GM21367 (cell line): ENCODE data around the gene ZSWIM5.
"Not testable (repeated sequence)": the region's sequence is repeated elsewhere in the genome, so short reads cannot be mapped to it uniquely, and the experiment has no call there.

Source experiments
- ATAC-seq: cut with Tn5 transposase; IDR thresholded peaks from one replicate; pipeline ENCODE4 v1.9.1; 2021; ENCODE audit not compliant: unreplicated experiment

The ZSWIM5 gene

DNA sequence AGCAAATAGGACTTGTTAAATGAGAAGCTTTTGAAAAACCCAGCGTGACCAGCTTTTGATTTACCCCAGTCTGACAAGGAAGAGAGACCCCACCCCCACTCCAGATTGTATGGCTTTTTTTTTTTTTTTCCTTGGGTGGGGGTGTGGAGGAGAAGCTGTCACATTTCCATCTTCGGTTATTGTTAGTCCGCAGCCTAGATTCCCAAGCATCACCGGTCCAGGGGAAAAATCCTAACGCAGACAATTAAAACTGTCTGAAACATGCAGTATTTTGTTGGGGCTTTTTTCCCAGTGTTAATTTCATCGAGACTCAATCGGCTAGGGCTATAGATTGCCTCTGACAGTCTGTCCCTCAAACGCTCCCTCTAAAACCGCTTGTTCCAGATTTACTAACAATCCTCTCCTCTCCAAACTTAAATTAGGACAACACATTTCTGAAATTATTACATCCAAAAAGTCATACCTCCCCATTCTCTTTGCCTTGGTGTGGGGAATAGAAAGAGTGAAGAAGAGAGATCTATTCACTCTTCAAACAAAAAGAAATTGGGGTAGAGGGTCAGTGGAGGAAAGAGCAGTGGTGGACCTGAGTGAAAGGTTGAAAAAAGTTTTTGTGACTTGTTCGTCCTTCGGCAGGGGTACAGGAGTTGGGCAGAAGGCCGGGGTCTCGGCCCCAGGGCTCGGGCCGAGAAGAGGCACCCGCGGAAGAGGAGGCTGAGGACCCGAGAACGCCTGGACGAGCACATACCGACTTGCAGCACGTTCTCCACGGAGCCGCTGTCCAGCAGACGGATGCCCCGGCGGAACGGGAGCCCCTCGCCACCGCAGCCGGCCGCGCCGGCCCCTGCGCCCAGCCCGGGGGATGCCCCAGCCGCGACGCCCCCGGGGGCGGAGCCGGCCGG is 1.1 kb downstream of the ZSWIM5 start:
- ATAC-seq: peak; percentile 7

DNA sequence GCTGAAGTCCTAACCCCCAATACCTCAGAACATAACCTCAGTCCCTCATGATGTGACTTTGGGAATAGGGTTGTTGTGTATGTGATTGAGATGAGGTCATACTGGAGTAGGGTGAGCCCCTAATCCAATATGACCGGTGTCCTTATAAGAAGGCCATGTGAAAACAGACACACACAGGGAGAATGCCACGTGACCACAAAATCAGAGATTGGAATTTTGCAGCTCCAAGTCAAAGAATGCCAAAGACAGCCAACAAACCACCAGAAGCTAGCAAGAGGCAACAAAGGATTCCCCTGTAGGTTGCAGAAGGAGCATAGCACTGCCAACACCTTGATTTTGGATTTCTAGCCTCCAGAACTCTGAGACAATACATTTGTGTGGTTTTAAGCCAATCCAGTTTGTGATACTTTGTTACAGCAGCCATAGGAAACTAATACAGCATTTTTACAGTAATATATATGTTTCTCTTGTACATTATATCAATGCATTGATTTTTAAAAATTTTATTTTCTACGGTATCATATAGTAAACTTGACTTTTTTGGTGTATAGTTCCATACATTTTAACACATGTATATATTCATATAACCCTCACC is 5.4 kb downstream of the ZSWIM5 start:
- no peak for ATAC-seq

DNA sequence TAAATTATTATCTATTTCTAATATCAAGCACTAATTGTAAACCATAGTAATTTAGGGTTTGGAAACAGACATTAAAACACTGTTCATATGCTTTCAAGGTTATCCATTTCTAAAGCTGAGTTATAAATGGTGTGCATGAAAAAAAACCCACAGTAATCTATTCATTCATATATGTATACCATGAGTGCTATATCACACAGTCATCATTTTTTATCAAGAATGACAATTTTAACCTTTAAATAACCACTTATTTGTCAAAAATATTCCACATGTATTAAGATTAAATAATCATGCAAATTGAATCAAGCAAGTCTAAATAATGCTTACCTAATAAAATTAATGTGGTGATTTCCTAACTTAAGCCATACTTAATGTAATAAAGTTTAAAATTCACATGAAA is 6.0 kb downstream of the ZSWIM5 start:
- no peak for ATAC-seq

DNA sequence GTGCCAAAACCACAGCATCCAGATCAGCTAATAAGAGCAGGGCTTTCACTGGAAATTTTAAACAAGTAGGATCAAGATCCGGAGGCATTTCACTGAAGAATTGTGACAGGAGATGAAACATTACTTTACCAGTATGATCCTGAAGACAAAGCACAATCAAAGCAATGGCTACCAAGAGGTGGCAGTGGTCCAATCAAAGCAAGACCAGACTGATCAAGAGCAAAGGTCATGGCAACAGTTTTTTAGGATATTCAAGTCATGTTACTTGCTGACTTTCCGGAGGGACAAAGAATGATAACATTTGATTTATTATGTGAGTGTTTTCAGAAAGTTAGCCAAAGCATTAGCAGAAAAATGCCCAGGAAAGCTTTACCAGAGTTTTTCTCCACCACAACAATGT is 8.2 kb downstream of the ZSWIM5 start:
- ATAC-seq: no peak

DNA sequence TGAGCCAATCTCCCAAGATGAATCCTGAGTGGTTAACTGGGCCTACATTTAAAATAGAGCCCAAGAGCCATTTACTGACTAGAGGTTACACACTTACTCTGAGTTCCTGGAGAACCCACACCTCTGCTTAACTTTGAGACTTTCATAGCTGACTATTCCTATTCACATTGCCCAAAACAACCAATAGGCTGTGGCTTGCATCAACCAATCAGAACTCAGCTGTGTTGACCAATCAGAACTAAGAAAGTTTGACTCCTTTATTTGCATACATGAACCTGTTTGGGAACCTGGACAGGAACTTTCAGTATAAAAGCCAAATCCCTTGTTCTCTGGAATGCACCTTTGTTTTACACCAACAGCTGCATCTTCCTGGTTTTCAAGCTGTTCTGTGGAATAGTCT is 9.5 kb downstream of the ZSWIM5 start:
- no peak for ATAC-seq

DNA sequence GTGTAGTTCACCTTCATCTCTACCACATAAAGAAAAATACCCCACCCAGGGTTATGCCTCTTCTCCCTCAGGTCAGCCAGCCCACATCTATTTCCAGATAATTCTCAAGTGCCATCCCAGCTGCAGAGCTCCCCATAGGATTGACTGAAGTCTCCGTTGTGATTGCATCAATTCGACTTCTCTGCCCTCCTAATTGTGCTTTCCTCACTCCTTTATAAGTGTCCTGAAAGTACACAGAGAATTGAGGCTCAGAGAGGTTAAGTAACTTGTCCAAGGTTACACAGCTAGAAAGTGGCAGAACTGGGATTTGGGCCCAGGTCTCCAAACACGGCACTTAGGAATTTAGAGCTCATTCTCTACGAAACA is 15.0 kb downstream of the ZSWIM5 start:
- ATAC-seq: no peak

DNA sequence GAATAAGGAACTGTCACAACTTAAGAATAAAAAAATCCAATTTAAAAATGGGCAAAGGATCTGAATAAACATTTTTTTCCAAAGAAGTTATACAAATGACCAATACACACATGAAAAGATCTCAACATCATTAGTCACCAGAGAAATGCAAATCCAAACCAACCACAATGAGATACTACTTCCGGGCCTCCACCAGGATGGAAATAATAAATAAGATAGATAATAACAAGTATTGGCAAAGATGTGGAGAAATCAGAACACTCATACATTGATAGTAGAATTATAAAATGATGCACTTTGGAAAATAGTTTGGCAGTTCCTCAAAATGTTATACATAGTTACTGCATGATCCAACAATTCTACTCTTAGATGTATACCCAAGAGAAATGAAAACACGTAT is 18.7 kb downstream of the ZSWIM5 start:
- no peak for ATAC-seq

DNA sequence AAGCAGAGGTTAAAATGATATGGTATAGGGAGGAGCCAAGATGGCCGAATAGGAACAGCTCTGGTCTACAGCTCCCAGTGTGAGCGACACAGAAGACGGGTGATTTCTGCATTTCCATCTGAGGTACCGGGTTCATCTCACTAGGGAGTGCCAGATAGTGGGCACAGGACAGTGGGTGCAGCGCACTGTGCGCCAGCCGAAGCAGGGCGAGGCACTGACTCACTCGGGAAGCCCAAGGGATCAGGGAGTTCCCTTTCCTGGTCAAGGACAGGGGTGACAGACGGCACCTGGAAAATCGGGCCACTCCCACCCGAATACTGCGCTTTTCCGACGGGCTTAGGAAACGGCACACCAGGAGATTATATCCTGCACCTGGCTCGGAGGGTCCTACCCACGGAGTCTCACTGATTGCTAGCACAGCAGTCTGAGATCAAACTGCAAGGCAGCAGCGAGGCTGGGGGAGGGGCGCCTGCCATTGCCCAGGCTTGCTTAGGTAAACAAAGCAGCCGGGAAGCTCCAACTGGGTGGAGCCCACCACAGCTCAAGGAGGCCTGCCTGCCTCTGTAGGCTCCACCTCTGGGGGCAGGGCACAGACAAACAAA is 26.4 kb downstream of the ZSWIM5 start:
- ATAC-seq: not testable (repeated sequence)

DNA sequence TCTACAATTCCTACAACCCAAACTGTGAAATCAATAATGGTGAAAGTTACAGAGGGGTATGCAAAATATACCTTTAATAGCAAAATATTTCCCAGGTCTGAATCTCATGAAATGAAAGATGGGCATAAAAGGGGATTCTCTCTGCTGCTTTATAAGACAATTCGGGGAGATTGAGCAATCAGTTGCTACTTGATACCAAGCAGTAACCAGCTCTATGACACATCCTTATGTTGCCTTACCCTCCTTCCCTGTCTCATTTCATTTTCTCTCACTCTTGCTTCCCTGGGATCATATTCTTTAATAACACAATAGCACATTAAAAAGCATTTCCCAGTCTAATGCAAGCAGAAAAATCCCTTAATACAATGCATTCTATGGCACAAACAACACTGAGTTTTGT is 29.0 kb downstream of the ZSWIM5 start:
- no peak for ATAC-seq

DNA sequence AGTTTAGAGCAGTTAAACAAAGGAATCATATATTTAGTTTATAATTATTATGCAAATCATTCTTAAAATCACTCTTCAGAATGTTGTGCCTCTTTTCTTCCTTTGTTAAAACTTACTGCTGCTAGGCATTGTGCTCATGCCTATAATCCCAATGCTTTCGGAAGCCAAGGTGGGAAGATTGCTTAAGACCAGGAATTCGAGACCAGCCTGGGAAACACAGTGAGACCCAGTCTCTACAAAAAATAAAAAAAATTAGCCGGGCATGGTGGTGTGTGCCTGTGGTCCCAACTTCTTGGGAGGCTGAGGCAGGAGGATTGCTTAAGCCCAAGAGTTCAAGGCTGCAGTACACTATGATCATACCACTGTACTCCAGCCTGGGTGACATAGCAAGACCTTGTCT is 33.6 kb downstream of the ZSWIM5 start:
- ATAC-seq: no peak

DNA sequence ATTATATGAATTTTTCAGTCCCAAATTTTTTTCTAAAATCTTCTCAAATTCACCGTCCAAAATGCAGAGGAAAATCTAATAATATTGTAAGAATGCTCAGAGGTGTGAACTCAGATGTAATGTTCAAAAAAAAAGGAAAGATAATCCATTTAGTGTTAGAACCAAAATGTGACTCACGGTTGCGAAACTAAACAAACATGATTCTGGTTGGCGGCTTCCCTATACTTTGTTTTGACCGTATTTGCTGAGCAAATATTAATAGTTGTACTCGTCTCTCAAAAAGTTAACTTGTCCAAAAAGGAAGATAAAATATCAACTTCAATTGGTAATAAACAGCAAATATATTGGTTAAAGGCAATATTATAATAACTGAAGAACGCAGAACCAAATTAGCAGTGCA is 34.4 kb downstream of the ZSWIM5 start:
- ATAC-seq: no peak

DNA sequence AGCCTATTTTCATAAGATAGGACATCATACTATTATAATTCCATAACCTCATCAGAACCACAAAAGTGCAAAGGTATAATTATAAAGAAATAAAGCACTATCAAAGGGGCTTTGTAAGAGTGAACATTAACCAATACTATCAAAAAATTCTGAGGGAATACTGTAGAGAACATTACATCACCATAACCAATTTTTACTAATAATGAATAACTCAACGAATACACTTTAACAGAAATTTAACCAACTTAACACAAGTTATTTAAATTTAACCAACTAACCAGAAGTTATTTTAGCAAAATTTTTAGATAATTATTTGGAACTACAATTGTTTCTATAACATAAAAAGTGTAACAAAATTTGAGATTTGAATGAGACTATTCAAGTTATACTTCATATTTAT is 34.8 kb downstream of the ZSWIM5 start:
- no peak for ATAC-seq

DNA sequence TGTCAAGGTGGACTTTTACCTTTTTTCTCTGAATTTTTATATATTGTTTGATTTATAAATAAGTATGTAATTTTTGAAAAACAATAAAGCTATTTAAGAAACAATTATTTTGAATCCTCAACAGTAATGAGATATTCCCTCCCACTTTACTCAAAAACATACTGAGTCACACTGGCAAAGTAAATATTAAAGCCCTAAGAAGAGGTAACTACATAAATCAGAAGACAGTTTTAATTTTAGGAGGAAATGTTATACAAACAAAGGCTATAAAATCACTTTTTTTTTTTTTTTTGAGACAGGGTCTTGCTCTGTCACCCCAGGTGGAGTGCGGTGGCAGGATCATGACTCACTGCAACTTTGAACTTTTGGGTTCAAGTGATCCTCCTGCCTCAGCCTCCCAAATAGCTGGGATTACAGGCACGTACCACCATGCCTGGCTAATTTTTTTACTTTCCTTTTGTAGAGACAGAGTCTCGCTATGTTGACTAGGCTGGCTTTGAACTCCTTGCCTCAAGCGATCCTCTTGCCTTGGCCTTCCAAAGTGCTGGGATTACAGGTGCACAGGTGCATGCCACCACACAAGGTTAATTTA is 36.2 kb downstream of the ZSWIM5 start:
- no peak for ATAC-seq

DNA sequence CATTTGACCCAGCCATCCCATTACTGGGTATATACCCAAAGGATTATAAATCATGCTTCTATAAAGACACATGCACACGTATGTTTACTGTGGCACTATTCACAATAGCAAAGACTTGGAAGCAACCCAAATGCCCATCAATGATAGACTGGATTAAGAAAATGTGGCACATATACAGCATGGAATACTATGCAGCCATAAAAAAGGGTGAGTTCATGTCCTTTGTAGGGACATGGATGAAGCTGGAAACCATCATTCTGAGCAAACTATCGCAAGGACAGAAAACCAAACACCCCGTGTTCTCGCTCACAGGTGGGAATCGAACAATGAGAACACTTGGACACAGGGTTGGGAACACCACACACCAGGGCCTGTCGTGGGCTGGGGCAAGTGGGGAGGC is 38.5 kb downstream of the ZSWIM5 start:
- ATAC-seq: not testable (repeated sequence)

DNA sequence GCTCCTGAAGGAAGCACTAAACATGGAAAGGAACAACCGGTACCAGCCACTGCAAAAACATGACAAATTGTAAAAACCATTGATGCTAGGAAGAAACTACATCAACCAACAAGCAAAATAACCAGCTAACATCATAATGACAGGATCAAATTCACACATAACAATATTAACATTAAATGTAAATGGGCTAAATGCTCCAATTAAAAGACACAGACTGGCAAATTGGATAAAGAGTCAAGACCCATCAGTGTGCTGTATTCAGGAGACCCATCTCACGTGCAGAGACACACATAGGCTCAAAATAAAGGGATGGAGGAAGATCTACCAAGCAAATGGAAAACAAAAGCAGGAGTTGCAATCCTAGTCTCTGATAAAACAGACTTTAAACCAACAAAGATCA is 42.1 kb downstream of the ZSWIM5 start:
- ATAC-seq: not testable (repeated sequence)

DNA sequence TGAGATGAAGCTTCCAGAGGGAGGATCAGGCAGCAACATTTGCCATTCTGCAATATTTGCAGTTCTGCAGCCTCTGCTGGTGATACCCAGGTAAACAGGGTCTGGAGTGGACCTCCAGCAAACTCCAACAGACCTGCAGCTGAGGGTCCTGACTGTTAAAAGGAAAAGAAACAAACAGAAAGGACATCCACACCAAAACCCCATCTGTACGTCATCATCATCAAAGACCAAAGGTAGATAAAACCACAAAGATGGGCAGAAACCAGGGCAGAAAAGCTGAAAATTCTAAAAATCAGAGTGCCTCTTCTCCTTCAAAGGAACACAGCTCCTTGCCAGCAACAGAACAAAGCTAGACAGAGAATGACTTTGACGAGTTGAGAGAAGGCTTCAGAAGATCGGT is 43.3 kb downstream of the ZSWIM5 start:
- not testable (repeated sequence) for ATAC-seq

DNA sequence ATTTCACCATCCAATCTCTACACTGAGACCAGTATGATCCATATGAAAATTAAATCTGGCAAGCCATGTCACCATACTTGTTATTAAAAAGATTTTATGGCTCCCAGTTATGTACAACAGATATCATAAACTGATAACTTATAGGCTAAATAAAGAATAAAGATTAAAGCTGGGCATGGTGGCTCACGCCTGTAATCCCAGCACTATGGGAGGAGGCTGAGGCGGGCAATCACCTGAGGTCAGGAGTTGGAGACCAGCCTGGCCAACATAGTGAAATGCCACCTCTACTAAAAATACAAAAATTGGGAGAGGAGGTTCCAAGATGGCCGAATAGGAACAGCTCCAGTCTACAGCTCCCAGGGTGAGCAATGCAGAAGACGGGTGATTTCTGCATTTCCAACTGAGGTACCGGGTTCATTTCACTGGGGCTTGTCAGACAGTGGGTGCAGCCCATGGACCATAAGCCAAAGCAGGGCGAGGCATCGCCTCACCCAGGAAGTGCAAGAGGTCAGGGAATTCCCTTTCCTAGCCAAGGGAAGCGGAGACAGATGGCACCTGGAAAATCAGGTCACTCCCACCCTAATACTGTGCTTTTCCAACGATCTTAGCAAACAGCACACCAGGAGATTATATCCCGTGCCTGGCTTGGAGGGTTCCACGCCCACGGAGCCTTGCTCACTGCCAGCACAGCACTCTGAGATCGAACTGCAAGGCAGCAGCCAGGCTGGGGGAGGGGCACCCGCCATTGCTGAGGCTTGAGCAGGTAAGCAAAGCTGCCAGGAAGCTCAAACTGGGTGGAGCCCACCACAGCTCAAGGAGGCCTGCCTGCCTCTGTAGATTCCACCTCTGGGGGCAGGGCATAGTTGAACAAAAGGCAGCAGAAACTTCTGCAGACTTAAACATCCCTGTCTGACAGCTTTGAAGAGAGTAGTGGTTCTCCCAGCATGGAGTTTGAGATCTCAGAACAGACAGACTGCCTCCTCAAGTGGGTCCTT is 44.1 kb downstream of the ZSWIM5 start:
- not testable (repeated sequence) for ATAC-seq

DNA sequence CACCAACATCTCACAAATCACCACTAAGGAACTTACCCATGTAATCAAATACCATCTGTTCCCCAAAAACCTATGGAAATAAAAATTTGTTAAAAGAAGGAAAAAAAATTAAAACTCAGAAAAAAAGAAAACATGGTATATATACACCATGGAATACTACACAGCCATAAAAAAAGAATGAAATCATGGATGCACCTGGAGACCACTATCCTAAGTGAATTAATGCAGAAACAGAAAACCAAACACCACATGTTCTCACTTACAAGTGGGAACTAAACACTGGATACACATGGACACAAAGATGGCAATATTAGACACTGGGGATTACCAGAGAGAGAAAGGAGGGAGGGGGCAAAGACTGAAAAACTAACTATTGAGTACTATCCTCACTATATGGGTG is 50.4 kb downstream of the ZSWIM5 start:
- no peak for ATAC-seq

DNA sequence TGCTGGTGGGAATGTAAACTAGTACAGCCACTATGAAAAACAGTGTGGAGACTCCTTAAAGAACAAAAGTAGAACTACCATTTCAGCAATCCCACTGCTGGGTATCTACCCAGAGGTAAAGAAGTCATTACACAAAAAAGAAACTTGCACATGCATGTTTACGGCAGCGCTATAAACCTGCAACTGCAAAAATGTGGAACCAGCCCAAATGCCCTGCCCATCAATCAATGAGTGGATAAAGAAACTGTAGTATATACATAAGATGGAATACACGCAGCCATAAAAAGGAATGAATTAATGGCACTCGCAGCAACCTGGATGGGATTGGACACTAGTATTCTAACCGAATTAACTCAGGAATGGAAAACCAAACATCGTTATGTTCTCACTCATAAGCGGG is 51.0 kb downstream of the ZSWIM5 start:
- ATAC-seq: no peak

DNA sequence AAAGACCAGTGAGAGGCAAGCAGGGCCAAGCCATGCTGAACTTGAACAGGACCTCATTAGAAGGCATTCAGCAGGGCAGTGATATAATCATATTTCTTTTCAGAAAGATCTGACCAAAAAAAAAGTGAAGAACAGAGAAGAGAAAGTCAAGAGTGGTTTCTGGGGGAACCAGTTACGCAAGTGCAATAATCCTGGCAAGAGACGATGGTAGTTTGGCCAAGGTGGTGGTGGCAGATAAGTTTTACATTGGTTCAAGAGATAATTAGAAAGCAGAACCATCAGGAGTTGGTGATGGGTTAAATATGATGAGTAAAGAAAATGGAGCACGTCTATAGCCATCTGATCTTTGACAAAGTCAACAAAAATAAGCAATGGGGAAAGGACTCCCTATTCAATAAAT is 54.3 kb downstream of the ZSWIM5 start:
- ATAC-seq: no peak
